Right lobe of liver (tissue), 6 donors: Measurements from ENCODE around the gene DENND2A. TPM values are rescaled to one million over a fixed set of nuclear protein-coding genes. Genes with fewer than 3 reads are reported as not detected.

ENCODE experiments used
- ATAC-seq, 4 donors: fragments of 200-7000 bp; cut with Tn5 transposase; one replicate each; pipeline ENCODE4 v1.9.1; 2020; ENCODE audit warnings: mild to moderate bottlenecking in 4 of 4, moderate library complexity in 4 of 4
- DNase-seq, 3 donors: peaks; one replicate each; pipeline ENCODE4 v3.0.0-alpha.2; 2020
- H3K27ac ChIP-seq, 3 donors: fragments of 200-600 bp; one replicate each; pipeline ENCODE4 v1.8.0; 2022
- H3K27me3 ChIP-seq, 2 donors: fragments of 200-600 bp; one replicate each; pipeline ENCODE4 v1.8.0; 2022
- H3K36me3 ChIP-seq, 4 donors: fragments of 200-600 bp; sonication (generic) in 1 of 4; one replicate each; pipeline versions ENCODE4 v1.5.1 to v1.8.0; 2017 to 2022; ENCODE audit warnings: control low read depth in 1 of 4
- H3K4me1 ChIP-seq, 4 donors: fragments of 200-600 bp; sonication (generic) in 1 of 4; one replicate each; pipeline versions ENCODE4 v1.5.1 to v1.8.0; 2017 to 2022; ENCODE audit warnings: control low read depth in 1 of 4
- H3K4me3 ChIP-seq, 3 donors: fragments of 200-600 bp; one replicate each; pipeline ENCODE4 v1.8.0; 2022
- H3K9me3 ChIP-seq, 4 donors: fragments of 200-600 bp; sonication (generic) in 1 of 4; one replicate each; pipeline versions ENCODE4 v1.5.1 to v1.8.0; 2017 to 2022; ENCODE audit warnings: control low read depth in 1 of 4
- POLR2A ChIP-seq: fragments of 450-650 bp; IDR thresholded peaks from one replicate; pipeline ENCODE4 v1.6.1; 2017; ENCODE audit warnings: antibody characterized with exemption, mild to moderate bottlenecking
- WGBS: methylation state at CpG from one replicate; pipeline ENCODE4 v1.1.6; 2018; ENCODE audit warnings: low coverage, low lambda C conversion rate; ENCODE audit not compliant: insufficient coverage; ENCODE audit errors: missing lambda C conversion rate; 5-methylcytosine and 5-hydroxymethylcytosine counted together
- intact Hi-C, 2 donors: fragments of 100-400 bp; cut with DNase I; formaldehyde crosslinking; loops; one replicate each; pipeline versions ENCODE4 v1.11.2 to v1.14.1; 2022
- total RNA-seq, 6 experiments: library from RNA; depleted of rRNA in 2 of 6; stranded (reverse); fragments of >200 nt in 2 of 6; fragmentation: NEBNext Ultra II Directional in 3 of 6; extraction: Animal tissue kit (Norgen Biotek cat#: 25700) in 3 of 6; gene quantifications; one replicate each; pipeline versions ENCODE4 v1.1.0 to v1.2.4, GENCODE V29; 2016 to 2023
- TF ChIP-seq, protein P1 (sequence below), 4 donors: fragments of 200-600 bp in 3 of 4; fragments of 450-650 bp in 1 of 4; IDR thresholded peaks; one replicate each; pipeline versions ENCODE4 v1.5.1 to v1.8.0; 2016 to 2022; ENCODE audit warnings: antibody characterized with exemption in 4 of 4, mild to moderate bottlenecking in 2 of 4
- donor health status: DM: no; HTN: yes; CAD: no.
- donor health status: DM: no; HTN: no; CAD: no.
- donor health status: DM: no; HTN: no; CAD: no.
- donor health status: DM: no; HTN: yes; CAD: no.
- donor health status: DM: no; HTN: yes; CAD: no.

The DENND2A gene
- total RNA-seq, 6 experiments from 2014 or later: 1.4 to 3.6 (median 2.4) TPM

- TF ChIP-seq, protein P1, sequence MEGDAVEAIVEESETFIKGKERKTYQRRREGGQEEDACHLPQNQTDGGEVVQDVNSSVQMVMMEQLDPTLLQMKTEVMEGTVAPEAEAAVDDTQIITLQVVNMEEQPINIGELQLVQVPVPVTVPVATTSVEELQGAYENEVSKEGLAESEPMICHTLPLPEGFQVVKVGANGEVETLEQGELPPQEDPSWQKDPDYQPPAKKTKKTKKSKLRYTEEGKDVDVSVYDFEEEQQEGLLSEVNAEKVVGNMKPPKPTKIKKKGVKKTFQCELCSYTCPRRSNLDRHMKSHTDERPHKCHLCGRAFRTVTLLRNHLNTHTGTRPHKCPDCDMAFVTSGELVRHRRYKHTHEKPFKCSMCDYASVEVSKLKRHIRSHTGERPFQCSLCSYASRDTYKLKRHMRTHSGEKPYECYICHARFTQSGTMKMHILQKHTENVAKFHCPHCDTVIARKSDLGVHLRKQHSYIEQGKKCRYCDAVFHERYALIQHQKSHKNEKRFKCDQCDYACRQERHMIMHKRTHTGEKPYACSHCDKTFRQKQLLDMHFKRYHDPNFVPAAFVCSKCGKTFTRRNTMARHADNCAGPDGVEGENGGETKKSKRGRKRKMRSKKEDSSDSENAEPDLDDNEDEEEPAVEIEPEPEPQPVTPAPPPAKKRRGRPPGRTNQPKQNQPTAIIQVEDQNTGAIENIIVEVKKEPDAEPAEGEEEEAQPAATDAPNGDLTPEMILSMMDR (IDR thresholded peaks at IDR 0.05): no peak
- TF ChIP-seq POLR2A: no peak
- Histone ChIP-seq H3K4me1 (peaks cover 0 to 14% (median 3%) of the 10 kb centered on the region in 4 donors), H3K27me3 (no peaks in the 10 kb centered on the region), H3K9me3 (no peaks in the 10 kb centered on the region), H3K27ac (no peak overlapping the region), H3K36me3 (no peaks in the 10 kb centered on the region), H3K4me3 (no peak overlapping the region)
- WGBS: 87% methylated on average over 3 of the region's 4 CpGs
- no peak for DNase-seq
- no peak for ATAC-seq
- intact Hi-C loops: no loop called here
Measured at GRCh38 chr7:140564643-140565042, 76.0 kb downstream of the DENND2A start.

DNA sequence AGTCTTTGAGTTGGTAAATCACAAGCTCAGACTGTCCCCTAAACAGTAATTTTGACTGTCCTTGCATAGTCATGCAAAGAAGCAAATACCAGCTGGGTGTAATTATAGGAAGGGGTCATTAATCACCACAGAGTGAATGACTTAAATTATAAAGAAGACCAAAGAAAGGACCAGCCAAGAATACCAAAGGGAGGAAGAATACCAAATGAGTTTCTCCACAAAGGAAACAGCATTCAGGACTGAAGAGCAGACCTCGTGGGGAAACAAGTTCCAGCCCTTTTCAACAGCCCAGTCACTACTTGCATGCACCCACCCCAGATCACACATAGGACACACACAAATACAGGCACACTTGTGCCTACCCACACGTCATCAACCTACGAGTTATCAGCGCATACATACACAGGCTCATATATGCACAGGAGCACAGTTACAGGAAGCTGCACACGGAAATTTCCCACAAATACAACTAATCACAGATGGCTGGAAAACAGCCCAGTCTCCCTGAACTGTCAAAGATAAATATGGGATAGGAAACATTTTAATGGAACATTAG is 77.6 kb downstream of the DENND2A start:
- Histone ChIP-seq H3K36me3 (no peaks in the 10 kb centered on the region), H3K4me1 (peaks cover 0 to 13% (median 3%) of the 10 kb centered on the region in 4 donors), H3K9me3 (no peaks in the 10 kb centered on the region), H3K27me3 (no peaks in the 10 kb centered on the region), H3K27ac (no peak overlapping the region), H3K4me3 (no peak overlapping the region)
- TF ChIP-seq, protein P1 (IDR thresholded peaks at IDR 0.05): no peak
- no peak for TF ChIP-seq POLR2A
- 60% methylated on average over 5 of the region's 5 CpGs for WGBS
- ATAC-seq (no peak), DNase-seq (no peak)
- intact Hi-C loops: no loop called here

DNA sequence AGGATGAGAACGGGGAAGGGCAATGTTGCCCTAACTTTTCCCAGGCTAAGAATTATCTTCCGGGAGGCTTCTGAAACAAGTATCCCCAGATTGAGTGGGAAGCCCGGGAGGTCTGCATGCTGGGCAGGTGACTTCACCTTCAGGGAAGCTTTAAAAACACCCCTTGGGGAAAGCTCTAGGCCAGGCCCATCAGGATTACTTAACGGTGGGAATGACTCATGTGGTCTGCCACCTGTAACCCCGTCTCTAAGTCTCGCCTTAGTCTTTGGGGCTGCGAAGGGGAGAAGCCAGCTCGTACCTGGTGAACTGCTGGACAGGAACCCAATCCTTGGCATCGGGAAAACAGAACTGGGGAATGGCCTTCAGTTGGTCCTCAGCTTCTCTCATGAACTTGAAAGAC is 81.2 kb downstream of the DENND2A start:
- Histone ChIP-seq H3K27me3 (no peaks in the 10 kb centered on the region), H3K27ac (no peak overlapping the region), H3K4me3 (no peak overlapping the region), H3K9me3 (no peaks in the 10 kb centered on the region), H3K4me1 (no peaks in the 10 kb centered on the region), H3K36me3 (no peaks in the 10 kb centered on the region)
- WGBS: 94% methylated on average over 2 of the region's 9 CpGs
- intact Hi-C loops: no loop called here
- ATAC-seq: no peak
- no peak for DNase-seq
- TF ChIP-seq, protein P1 (IDR thresholded peaks at IDR 0.05): no peak
- no peak for TF ChIP-seq POLR2A

GRCh38 chr7:140557809-140558518 is 82.6 kb downstream of the DENND2A start:
- Histone ChIP-seq H3K36me3 (no peaks in the 10 kb centered on the region), H3K27ac (no peak overlapping the region), H3K9me3 (no peaks in the 10 kb centered on the region), H3K4me3 (no peak overlapping the region), H3K4me1 (no peaks in the 10 kb centered on the region), H3K27me3 (no peaks in the 10 kb centered on the region)
- 71% methylated on average over 3 of the region's 13 CpGs for WGBS
- DNase-seq (no peak), ATAC-seq (no peak)
- intact Hi-C loops: no loop called here
- TF ChIP-seq, protein P1 (IDR thresholded peaks at IDR 0.05): no peak
- no peak for TF ChIP-seq POLR2A
